Endothelial cell of umbilical vein (primary cell): ENCODE data around the gene USP51.

Experiments used
- EZH2 ChIP-seq: IDR thresholded peaks from 2 replicates; pipeline ENCODE4 v1.6.1; 2012; ENCODE audit warnings: borderline replicate concordance, low read depth, mild to moderate bottlenecking, moderate library complexity, low read length, inconsistent platforms; ENCODE audit not compliant: severe bottlenecking
- MYC ChIP-seq: IDR thresholded peaks from one replicate; pipeline ENCODE4 v1.6.1; 2011; ENCODE audit warnings: mild to moderate bottlenecking, low read depth, low read length
- TF ChIP-seq, protein P1 (sequence below), 2 donors: IDR thresholded peaks; 1 replicate in 1 of 2; 2 replicates in 1 of 2; pipeline ENCODE4 v1.5.1; 2011; ENCODE audit warnings: low read length in 2 of 2, mild to moderate bottlenecking in 2 of 2, moderate library complexity in 2 of 2, control low read depth in 1 of 2, inconsistent platforms in 1 of 2, low read depth in 1 of 2; ENCODE audit not compliant: insufficient read depth in 1 of 2; ENCODE audit errors: extremely low read depth in 1 of 2

DNA sequence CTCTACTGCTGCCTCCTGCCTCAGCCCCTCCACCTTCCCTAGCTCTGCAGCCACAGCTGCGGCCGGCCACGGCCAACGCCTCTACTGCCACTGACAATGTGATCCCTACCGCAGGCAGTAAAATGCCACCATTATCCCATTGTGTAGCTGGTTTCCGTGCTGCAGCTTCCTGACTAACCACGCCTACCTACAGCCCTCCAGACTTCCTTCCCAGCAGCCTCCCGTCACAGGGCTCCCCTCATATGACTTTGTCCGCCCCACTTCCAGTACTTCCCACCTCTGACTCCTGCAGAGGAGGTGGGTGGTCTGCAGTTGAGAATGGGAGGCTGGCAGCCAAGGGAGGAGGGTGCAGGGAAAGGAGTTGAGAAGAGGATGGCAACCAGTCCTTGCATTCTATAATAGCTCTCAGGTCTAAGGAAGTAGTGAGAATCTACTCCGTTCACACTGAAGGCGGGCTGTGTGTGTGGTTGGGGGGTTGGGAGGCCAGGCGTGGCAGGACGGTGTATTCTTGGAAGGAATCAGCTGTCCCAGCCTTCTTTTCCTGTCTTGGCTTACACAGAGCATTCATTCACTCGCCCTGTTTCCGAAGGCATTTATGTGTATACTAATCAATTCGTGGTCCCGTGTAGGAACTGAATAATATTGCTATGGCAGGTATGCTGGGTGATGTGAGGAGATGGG, 33.1 kb upstream of the USP51 start:
- TF ChIP-seq, protein P1, sequence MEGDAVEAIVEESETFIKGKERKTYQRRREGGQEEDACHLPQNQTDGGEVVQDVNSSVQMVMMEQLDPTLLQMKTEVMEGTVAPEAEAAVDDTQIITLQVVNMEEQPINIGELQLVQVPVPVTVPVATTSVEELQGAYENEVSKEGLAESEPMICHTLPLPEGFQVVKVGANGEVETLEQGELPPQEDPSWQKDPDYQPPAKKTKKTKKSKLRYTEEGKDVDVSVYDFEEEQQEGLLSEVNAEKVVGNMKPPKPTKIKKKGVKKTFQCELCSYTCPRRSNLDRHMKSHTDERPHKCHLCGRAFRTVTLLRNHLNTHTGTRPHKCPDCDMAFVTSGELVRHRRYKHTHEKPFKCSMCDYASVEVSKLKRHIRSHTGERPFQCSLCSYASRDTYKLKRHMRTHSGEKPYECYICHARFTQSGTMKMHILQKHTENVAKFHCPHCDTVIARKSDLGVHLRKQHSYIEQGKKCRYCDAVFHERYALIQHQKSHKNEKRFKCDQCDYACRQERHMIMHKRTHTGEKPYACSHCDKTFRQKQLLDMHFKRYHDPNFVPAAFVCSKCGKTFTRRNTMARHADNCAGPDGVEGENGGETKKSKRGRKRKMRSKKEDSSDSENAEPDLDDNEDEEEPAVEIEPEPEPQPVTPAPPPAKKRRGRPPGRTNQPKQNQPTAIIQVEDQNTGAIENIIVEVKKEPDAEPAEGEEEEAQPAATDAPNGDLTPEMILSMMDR (IDR thresholded peaks at IDR 0.05; ENCODE audit: extremely low read depth in 1 of 2, insufficient read depth in 1 of 2, low read depth in 1 of 2, low read length in 2 of 2), result no peak
- TF ChIP-seq EZH2, result no peak
- TF ChIP-seq MYC, result no peak
